PC-3 (cell line): ENCODE results near the gene ABCC8. TPM values are rescaled to one million over a fixed set of nuclear protein-coding genes. Genes with fewer than 3 reads are reported as not detected.

Experiments
- ATAC-seq: fragments of 200-7000 bp; cut with Tn5 transposase; 2 replicates; pipeline ENCODE4 v1.9.1; 2020; ENCODE audit warnings: mild to moderate bottlenecking, moderate library complexity
- BruUV-seq: library from RNA; stranded (reverse); fragments of 400-500 nt; replicated peaks from 2 replicates; lab custom pipeline; 2021; lab: Mats Ljungman, UMichigan
- CTCF ChIA-PET: fragments of 300-600 bp; sonication (Branson Sonifier 250); formaldehyde crosslinking; loops from one replicate; lab custom pipeline; 2022; ENCODE audit warnings: antibody characterized with exemption; lab: Charles Lee
- POLR2A ChIA-PET: fragments of 300-600 bp; sonication (Branson Sonifier 250); formaldehyde crosslinking; loops from one replicate; lab custom pipeline; 2022; ENCODE audit warnings: antibody characterized with exemption; ENCODE audit not compliant: unreplicated experiment; lab: Charles Lee
- DNase-seq: peaks from one replicate; pipeline ENCODE4 v3.0.0-alpha.2; 2015
- H2AFZ ChIP-seq: fragments of 300-600 bp; sonication (generic); 2 replicates; pipeline ENCODE4 v1.6.0; 2016; ENCODE audit warnings: antibody characterized with exemption, low read length
- H3F3A ChIP-seq: fragments of 300-600 bp; sonication (generic); one replicate; pipeline ENCODE4 v1.6.0; 2017; ENCODE audit warnings: antibody characterized with exemption, low read length, control low read depth, mild to moderate bottlenecking; ENCODE audit not compliant: unreplicated experiment
- H3K27ac ChIP-seq: fragments of 300-600 bp; sonication (generic); 2 replicates; pipeline ENCODE4 v1.5.1; 2016; ENCODE audit warnings: mild to moderate bottlenecking, low read length
- H3K27me3 ChIP-seq: fragments of 300-600 bp; sonication (generic); 2 replicates; pipeline ENCODE4 v1.6.1; 2016; ENCODE audit warnings: low read length, mixed read lengths
- H3K36me3 ChIP-seq: fragments of 300-600 bp; sonication (generic); 2 replicates; pipeline ENCODE4 v1.6.1; 2016; ENCODE audit warnings: low read depth, mixed run types, low read length, mixed read lengths
- H3K4me1 ChIP-seq: fragments of 300-600 bp; sonication (generic); 2 replicates; pipeline ENCODE4 v1.5.1; 2016; ENCODE audit warnings: low read length; ENCODE audit not compliant: insufficient read depth
- H3K4me2 ChIP-seq: fragments of 300-600 bp; sonication (generic); 2 replicates; pipeline ENCODE4 v1.6.0; 2016; ENCODE audit warnings: low read length
- H3K4me3 ChIP-seq: fragments of 300-600 bp; sonication (generic); 2 replicates; pipeline ENCODE4 v1.5.1; 2016; ENCODE audit warnings: mild to moderate bottlenecking, low read length, mixed read lengths
- H3K79me2 ChIP-seq: fragments of 300-600 bp; sonication (generic); 2 replicates; pipeline ENCODE4 v1.6.1; 2017; ENCODE audit warnings: low read length, mixed read lengths
- H3K9ac ChIP-seq: fragments of 300-600 bp; sonication (generic); 2 replicates; pipeline ENCODE4 v1.6.0; 2016; ENCODE audit warnings: mild to moderate bottlenecking, low read length
- H3K9me2 ChIP-seq: fragments of 300-600 bp; sonication (generic); replicated peaks from 2 replicates; pipeline ENCODE4 v1.6.1; 2016; ENCODE audit warnings: mixed run types, low read length, mixed read lengths
- H3K9me3 ChIP-seq: fragments of 300-600 bp; sonication (generic); 2 replicates; pipeline ENCODE4 v1.6.1; 2016; ENCODE audit warnings: low read length, mixed read lengths
- H4K20me1 ChIP-seq: fragments of 300-600 bp; sonication (generic); 2 replicates; pipeline ENCODE4 v1.6.1; 2016; ENCODE audit warnings: low read length, mixed read lengths
- EZH2 ChIP-seq: fragments of 300-600 bp; sonication (generic); IDR thresholded peaks from one replicate; pipeline ENCODE4 v1.6.1; 2017; ENCODE audit warnings: antibody characterized with exemption, mild to moderate bottlenecking, low read length; ENCODE audit not compliant: unreplicated experiment
- EZH2phosphoT487 ChIP-seq: fragments of 300-600 bp; sonication (generic); IDR thresholded peaks from 2 replicates; pipeline ENCODE4 v1.6.1; 2018; ENCODE audit warnings: mild to moderate bottlenecking, antibody characterized with exemption, low read length, borderline replicate concordance
- intact Hi-C: fragments of 100-400 bp; cut with micrococcal nuclease; formaldehyde crosslinking; loops from 2 replicates; pipeline ENCODE4 v1.9.0; 2023
- total RNA-seq: library from RNA; depleted of rRNA; stranded (reverse); fragments of >200 nt; gene quantifications from 2 replicates; pipeline ENCODE4 v1.2.3, GENCODE V29; 2014
- TF ChIP-seq, protein P1 (sequence below): fragments of 300-600 bp; sonication (generic); conservative IDR thresholded peaks from 2 replicates; pipeline ENCODE4 v1.5.1; 2017; ENCODE audit warnings: antibody characterized with exemption, low read depth, mild to moderate bottlenecking, low read length

ABCC8 gene
- total RNA-seq, 1 experiment from 2014 or later = not detected

DNA sequence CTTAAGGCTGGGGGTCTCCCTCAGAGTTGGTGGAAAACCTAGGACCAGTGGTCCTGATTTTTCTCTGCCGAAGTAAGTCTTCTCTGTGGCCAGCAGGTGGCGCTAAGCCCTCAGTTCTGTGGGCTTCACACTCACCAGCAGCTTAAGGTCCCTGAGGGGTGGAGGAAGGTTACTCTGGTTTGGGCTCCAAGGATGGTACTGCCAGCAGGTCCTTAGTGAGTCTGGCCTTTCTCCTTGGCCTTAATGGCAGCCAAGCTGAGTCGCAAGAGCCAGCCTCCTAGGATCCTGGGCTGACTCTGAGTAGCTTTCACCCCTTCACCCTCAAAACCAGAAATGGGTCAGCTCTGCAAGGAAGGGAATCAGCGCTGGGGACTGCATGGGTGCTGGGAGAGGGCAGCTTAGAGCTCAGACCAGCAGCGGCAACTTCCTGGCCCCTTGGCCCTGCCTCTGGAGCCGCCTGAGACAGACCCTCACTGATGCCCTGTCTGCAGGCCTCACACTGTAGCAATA lies 92.6 kb downstream of the ABCC8 start:
- H3K4me3 ChIP-seq = no peak overlapping the region
- no peaks in the 10 kb centered on the region for H3K27me3 ChIP-seq
- no peak overlapping the region for H3K27ac ChIP-seq
- ChIA-PET CTCF (interaction anchor here (0.5 to 2.6 kb wide), 6 partner anchors 89 to 161 kb away, joined by 3 to 13 read pairs (median 4); no protein-coding TSS in a partner anchor), POLR2A (interaction anchor here (0.5 kb wide), 1 partner anchor 180 kb away, joined by 3 read pairs; no protein-coding TSS in a partner anchor)
- no peaks in the 10 kb centered on the region for H3K79me2 ChIP-seq
- no peaks in the 10 kb centered on the region for H3K4me1 ChIP-seq
- no peak for TF ChIP-seq EZH2phosphoT487
- TF ChIP-seq, protein P1, sequence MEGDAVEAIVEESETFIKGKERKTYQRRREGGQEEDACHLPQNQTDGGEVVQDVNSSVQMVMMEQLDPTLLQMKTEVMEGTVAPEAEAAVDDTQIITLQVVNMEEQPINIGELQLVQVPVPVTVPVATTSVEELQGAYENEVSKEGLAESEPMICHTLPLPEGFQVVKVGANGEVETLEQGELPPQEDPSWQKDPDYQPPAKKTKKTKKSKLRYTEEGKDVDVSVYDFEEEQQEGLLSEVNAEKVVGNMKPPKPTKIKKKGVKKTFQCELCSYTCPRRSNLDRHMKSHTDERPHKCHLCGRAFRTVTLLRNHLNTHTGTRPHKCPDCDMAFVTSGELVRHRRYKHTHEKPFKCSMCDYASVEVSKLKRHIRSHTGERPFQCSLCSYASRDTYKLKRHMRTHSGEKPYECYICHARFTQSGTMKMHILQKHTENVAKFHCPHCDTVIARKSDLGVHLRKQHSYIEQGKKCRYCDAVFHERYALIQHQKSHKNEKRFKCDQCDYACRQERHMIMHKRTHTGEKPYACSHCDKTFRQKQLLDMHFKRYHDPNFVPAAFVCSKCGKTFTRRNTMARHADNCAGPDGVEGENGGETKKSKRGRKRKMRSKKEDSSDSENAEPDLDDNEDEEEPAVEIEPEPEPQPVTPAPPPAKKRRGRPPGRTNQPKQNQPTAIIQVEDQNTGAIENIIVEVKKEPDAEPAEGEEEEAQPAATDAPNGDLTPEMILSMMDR = peak; percentile 90
- TF ChIP-seq EZH2 = no peak
- H2AFZ ChIP-seq = no peak overlapping the region
- H3K36me3 ChIP-seq = no peaks in the 10 kb centered on the region
- H3K4me2 ChIP-seq = no peak overlapping the region
- no peaks in the 10 kb centered on the region for H3F3A ChIP-seq
- no peaks in the 10 kb centered on the region for H3K9me2 ChIP-seq
- intact Hi-C loops = loop anchor here (1.0 kb wide), 2 partner anchors 120 to 144 kb away; no protein-coding TSS in a partner anchor
- no peaks in the 10 kb centered on the region for H4K20me1 ChIP-seq
- BruUV-seq = no TSS peak
- DNase-seq (peak; percentile 75), ATAC-seq (peak; percentile 66)
- H3K9me3 ChIP-seq = no peaks in the 10 kb centered on the region
- H3K9ac ChIP-seq = no peak overlapping the region

DNA sequence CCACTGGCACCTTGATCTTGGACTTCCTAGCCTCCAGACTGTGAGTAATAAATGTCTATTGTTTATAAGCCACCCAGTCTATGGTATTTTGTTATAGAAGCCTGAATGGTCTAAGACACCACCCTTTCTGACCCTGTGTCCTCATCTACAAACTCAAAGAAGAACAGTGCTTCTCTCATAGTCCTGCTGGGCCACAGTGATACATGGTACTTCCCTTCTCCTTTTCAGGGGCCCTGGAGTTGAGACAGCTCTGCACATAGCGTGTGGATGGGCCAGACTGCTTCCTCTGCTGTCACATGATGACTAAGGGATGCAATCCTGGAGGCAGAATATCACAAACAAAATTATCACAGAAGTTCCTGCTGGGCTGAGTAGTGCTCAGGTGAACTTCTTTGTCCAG lies 93.2 kb downstream of the ABCC8 start:
- DNase-seq = no peak
- Histone ChIP-seq H3K27me3 (no peaks in the 10 kb centered on the region), H3K4me2 (no peak overlapping the region), H3K79me2 (no peaks in the 10 kb centered on the region), H3K9ac (no peak overlapping the region), H2AFZ (no peak overlapping the region), H3K36me3 (no peaks in the 10 kb centered on the region), H3K4me1 (no peaks in the 10 kb centered on the region), H3K4me3 (no peak overlapping the region), H3F3A (no peaks in the 10 kb centered on the region), H3K9me3 (no peaks in the 10 kb centered on the region), H3K9me2 (no peaks in the 10 kb centered on the region), H4K20me1 (no peaks in the 10 kb centered on the region), H3K27ac (no peak overlapping the region)
- TF ChIP-seq EZH2 = no peak
- TF ChIP-seq, protein P1 = no peak
- no peak for TF ChIP-seq EZH2phosphoT487
- ATAC-seq = no peak
- POLR2A ChIA-PET = no interaction called here
- BruUV-seq = no TSS peak
- intact Hi-C loops = no loop called here
- CTCF ChIA-PET = interaction anchor here (0.5 to 2.6 kb wide), 6 partner anchors 90 to 160 kb away, joined by 3 to 13 read pairs (median 4); no protein-coding TSS in a partner anchor

DNA sequence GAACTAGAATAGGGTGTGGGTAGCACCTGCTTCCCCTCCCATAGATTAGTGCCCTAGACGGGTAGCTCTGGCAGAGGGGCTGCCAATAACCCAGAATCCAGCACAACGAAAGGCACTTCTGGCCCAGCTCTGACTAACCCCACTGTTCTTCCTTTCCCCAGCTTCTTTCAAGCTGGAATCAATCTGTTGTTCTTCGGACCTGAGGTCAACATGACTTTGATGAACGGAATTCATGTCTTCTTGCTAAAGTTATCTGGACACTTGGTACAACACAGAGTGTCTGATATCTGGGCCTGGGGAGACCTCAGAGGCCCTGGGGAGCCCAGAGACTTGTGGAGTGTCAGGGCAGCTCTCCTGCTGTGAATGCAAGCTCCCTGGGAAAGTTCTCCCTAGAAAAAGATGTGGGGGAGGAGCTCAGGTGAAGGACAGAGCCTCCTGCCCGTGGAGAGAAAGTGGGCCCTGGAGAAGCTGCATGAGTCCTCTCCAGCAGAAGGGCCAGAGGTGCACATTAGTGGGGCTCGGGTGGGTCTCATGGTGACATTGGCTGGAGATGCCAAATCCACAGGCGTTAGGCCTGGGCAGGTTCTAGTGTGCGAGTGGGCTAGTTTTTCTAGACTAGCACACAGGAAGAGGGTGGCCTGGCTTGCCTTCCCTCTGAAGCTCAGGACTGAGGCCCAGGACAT lies 94.5 kb downstream of the ABCC8 start:
- intact Hi-C loops = no loop called here
- no peak for ATAC-seq
- Histone ChIP-seq H3K4me2 (no peak overlapping the region), H3K27ac (no peak overlapping the region), H3K36me3 (no peaks in the 10 kb centered on the region), H3K27me3 (no peaks in the 10 kb centered on the region), H3K9me3 (no peaks in the 10 kb centered on the region), H2AFZ (no peak overlapping the region), H3K79me2 (no peaks in the 10 kb centered on the region), H3K4me1 (no peaks in the 10 kb centered on the region), H3K4me3 (no peak overlapping the region), H4K20me1 (no peaks in the 10 kb centered on the region), H3F3A (no peaks in the 10 kb centered on the region), H3K9me2 (no peaks in the 10 kb centered on the region), H3K9ac (no peak overlapping the region)
- ChIA-PET POLR2A (interaction anchor here (0.6 kb wide), 1 partner anchor 141 kb away, joined by 6 read pairs; no protein-coding TSS in a partner anchor), CTCF (no interaction called here)
- TF ChIP-seq, protein P1 = no peak
- no peak for TF ChIP-seq EZH2phosphoT487
- no peak for TF ChIP-seq EZH2
- no TSS peak for BruUV-seq
- DNase-seq = no peak
